NCI-H524 treated with DMSO at 0.1 percent for 48 hours (cell line): ENCODE measurements around the gene SNX8.
A peak's percentile ranks its signal among the peaks of the same experiment; 100 is the strongest.
"Not testable (repeated sequence)": the region's sequence is repeated elsewhere in the genome, so short reads cannot be mapped to it uniquely, and the experiment has no call there.

Experiments used
- DNase-seq: peaks from one replicate; lab custom pipeline; 2025; lab: John Stamatoyannopoulos, UW

Gene SNX8, protein sequence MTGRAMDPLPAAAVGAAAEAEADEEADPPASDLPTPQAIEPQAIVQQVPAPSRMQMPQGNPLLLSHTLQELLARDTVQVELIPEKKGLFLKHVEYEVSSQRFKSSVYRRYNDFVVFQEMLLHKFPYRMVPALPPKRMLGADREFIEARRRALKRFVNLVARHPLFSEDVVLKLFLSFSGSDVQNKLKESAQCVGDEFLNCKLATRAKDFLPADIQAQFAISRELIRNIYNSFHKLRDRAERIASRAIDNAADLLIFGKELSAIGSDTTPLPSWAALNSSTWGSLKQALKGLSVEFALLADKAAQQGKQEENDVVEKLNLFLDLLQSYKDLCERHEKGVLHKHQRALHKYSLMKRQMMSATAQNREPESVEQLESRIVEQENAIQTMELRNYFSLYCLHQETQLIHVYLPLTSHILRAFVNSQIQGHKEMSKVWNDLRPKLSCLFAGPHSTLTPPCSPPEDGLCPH

DNA sequence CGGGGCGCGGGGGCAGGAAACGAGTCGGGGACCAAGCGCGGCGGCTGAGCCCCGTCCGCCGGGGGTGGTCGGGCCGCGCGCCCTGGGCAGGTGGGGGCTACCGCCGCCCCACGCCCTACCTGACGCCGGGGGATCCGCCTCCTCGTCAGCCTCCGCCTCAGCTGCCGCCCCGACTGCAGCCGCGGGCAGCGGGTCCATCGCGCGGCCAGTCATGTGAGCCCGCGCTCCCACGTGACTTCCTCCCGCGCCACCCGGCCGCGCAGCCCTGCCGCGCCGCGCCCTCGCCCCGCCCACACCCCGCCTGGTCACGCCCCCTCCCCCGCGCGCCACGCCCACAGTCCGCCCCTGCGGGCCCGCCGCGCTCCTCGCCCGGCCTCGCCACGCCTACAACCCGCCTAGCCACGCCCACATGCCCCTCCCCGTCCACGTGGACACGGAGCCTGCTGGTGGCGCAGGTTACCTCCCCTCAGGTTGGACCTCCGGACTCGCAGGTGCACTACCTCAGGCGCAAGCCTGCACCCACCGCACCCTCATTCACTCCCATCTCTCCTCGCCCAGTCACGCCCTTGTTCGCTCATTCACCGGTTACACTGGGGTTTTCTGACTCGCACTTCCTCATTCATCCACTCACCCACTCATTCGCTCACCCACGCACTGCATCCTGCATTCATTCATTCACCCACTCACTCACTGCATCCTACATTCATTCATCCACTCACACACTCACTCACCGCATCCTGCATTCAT lies at the start of gene SNX8:
Gene SNX8 (minus strand): TSS at position 233 of the 747 bp plus-strand sequence. CDS start 20 bp downstream, at position 213.
- DNase-seq, result no peak

DNA sequence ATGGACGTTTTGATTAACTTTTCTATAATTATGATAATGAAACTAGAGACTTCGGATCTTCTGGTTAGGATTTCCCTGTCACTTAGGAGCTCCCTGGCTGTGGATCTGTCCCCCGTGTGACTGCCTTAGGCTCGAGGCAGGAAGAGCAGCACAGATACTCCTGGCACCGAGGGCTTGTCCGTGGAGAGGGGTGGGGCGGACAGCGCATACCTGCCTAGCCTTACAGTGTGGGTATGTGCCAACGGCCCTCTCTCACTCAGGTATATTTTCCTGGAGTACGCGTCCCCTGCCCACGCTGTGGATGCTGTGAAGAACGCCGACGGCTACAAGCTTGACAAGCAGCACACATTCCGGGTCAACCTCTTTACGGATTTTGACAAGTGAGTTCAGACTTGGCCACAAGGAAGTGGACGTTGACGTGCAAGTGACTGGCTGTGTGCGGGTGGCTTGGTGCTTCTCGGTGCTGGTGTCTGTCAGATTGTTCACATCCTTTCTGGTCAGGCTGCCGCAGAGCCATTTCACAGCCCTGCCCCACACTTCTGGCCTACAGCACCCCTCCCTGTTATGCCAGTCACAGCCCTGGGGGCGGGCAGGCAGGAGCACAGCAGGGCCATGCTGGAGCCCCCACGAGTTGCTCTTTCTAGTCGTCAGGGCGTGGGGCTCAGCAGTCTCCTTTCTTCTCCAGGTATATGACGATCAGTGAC lies 48.3 kb upstream of the SNX8 start:
- DNase-seq, result no peak

DNA sequence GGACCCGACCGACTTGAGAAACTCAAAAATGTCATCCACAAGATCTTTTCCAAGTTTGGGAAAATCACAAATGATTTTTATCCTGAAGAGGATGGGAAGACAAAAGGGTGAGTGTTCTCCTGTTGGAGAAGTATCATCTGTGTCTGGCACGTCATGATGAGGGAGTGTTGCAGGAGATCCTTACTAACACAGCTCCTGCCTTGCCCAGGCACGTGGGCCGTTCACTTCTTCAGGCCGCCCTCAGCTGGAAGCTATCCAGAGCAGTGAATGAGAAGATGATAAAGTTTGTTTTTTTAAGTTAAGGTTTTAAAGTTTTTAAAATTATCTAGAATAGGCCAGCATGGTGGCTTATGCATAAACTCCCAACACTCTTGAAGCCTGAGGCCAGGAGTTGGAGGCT lies 46.6 kb upstream of the SNX8 start:
- DNase-seq, result no peak

DNA sequence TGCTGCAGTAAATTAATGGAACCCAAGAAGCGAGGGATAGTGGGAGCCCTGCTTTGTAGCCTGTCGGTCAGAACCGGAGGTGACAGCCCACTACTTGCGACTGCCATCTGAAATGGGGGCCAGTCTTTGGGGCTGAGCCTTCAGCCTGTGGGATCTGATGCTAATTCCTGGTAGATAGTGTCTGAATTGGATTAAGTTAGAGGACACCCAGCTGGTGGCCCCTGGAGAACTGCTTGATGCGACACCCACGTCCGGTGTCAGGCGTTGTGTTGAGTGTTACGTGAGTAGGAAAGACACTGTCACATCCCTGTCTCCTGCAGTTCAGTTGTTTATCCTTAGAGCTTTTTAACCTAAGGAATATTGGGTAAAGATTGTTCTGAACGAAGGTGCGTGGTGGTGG lies 45.4 kb upstream of the SNX8 start:
- DNase-seq, result no peak

DNA sequence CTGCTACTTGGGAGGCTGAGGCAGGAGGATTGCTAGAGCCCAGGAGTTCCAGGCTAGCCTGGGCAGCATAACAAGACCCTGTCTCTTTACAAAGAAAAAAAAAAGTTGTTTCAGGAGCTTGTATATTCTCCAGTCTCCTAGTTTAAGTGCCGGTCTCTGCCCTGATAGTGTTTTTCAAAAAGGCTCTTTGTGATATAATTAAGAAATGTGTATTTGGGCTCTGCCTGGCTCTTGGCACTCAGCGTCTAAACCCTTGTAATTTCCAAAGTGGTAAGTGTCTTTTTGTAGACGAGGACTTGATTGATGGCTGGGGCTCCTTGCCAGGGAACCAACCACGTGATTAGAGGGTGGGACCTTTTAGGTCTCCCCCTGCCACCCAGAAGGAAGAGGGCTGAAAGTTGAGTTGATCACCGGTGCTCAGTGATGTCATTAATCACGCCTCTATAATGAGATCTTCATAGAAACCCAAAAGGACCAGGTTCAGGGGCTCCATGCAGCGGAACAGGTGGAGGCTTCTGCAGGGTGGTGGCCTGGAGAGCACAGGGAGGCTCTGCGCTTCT lies 44.8 kb upstream of the SNX8 start:
- DNase-seq, result no peak

DNA sequence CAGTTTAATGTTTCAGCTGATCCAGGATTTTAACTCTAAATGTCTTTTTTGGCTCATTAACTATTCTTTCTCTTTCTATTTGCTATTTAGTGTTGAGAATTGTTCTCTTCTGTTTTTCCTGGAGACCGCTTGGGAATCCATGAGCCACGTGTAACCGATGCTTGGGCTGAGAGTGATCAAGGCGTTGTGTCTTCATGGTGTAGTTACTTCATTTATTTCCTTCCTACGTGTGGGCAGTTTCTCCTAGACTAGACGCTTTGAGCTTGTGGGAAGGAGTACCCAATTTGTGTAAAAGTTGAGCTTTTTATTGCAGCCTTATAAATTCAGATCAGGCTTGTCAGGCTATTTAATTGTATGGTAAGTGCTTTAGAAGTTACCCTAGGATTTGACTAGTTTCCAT lies 43.3 kb upstream of the SNX8 start:
- no peak for DNase-seq

DNA sequence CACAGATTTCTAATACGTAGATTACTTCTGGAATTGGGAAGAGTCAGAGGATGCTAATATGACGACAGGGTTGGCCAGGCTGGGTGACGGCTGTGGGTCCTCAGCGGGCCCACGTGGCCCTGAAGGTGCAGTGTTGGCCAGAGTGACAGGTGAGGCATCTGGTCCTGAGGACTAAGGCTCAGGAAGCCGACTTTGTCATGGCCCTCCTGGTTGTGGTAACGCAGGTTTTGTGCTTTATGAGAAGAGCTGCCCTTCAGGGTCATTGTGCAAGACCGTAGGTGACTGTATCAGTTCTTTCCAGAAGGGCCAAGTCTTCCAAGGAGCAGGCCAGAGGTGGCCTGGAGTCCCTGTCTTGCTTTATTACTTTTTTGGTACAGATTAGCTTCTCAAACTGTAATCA lies 42.9 kb upstream of the SNX8 start:
- no peak for DNase-seq

DNA sequence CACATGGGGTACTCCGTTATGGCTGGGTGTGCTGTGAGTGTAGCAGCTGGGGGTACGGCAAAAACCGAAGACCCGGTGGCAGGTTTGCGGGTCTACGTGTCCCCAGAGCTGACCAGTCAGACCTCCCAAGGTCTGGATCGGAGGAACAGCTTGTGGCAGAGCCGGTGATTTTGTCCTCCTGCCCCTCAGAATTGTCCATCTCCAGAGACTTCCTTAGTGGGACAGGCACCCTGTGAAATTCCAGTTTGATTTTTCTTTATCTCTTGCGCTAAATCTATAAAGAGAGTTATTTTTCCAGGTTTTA lies 41.4 kb upstream of the SNX8 start:
- no peak for DNase-seq

DNA sequence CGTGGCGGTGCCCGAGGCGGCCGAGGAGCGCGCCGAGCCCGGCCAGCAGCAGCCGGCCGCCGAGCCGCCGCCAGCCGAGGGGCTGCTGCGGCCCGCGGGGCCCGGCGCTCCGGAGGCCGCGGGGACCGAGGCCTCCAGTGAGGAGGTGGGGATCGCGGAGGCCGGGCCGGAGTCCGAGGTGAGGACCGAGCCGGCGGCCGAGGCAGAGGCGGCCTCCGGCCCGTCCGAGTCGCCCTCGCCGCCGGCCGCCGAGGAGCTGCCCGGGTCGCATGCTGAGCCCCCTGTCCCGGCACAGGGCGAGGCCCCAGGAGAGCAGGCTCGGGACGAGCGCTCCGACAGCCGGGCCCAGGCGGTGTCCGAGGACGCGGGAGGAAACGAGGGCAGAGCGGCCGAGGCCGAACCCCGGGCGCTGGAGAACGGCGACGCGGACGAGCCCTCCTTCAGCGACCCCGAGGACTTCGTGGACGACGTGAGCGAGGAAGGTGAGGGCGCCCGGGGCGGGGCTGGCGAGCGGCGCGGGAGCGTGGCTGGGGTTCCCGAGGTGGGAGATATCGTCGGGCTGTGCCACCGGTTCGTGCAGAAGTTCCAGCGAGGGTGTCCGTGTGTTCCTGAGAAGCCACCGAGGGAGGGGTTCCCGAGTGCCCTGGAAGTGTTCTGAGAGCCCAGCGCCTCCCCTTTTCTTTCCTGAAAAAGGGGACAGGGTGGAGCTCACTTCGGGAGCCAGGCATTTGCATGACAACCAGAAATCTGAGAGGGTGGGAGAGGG lies 40.9 kb upstream of the SNX8 start:
- DNase-seq, result no peak

DNA sequence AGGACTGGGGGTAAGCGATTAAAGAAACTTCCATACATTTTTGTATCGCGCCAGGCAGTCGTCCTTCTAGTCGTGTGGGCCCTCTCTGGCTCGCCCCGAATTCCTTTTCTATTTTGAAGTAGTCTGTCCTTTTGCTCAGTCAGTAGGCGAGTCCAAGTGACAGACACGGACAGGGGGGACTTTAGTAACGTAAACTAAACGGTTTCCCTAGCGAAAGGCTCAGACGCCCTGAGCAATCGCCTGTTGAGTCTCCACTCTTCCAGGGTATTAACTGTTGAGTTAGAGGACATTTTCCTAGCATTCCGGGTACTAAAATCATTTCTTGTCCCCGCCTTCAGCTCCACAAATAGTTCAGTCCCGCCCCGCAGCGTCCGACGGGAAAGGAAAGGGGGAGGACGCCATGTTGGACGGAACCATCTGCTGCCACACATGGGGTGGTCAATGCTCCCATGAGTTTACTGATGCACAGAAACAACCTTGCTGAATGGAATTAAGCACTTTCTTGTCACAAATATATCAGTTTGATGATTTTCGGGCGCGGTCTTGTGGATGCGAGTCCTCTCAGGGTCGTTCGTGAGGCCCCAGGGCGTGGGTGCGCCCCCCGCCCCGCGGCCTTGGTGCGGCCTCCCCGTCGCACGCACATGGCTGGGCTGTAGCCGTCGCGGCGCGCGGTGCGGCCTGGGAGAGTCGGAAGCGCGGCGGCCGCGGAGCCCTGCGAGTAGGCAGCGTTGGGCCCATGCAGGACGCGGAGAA lies 40.1 kb upstream of the SNX8 start, which contains the start of gene EIF3B:
Gene EIF3B (plus strand): TSS at position 642 of the 753 bp plus-strand sequence. CDS start 95 bp downstream, at position 737.
- DNase-seq, result peak; percentile 56

DNA sequence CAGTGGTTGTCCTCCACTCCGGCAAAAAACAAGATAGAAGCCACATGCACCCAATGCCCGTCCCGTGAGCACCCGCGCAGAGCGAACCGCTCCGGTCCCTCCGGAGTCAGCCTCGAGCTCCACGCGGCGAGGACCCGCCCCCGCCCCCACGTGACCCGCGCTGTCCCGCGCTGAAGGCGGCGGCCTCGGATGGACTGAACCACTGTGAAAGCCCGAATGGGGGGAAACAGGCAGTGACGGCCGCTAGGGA lies 39.6 kb upstream of the SNX8 start:
- DNase-seq, result peak; percentile 56

DNA sequence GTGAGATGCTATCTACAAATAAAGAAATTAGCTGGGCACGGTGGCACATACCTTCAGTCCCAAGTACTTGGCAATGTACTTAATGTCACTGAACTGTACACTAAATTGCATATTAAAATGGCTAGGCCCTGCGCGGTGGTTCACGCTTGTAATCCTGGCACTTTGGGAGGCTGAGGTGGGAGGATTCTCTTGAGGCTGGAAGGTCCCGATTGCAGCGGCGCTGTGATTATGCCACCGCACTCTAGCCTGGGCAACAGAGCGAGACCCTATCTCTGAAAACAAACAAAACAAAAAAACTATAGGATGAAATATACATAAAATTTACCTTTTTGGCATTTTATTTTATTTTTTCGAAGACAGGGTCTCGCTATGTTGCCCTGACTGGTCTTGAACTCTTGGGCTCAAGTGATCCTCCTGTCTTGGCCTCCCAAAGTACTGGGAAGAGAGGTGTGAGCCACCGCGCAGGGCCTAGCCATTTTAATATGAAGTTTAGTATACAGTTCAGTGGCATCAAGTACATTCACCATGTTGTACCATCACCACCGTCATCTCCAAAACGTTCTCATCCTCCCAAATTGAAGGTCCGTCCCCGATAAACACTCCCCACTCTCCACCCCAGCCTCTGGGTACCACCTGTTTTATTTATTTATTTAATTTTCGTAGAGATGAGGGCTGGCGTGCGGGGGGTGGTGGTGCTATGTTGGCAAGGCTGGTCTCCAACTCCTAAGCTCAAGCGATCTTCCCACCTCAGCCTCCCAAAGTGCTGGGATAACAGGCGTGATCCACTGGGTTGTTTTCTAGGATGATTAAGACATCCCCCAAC lies 39.1 kb upstream of the SNX8 start:
- DNase-seq, result no peak

DNA sequence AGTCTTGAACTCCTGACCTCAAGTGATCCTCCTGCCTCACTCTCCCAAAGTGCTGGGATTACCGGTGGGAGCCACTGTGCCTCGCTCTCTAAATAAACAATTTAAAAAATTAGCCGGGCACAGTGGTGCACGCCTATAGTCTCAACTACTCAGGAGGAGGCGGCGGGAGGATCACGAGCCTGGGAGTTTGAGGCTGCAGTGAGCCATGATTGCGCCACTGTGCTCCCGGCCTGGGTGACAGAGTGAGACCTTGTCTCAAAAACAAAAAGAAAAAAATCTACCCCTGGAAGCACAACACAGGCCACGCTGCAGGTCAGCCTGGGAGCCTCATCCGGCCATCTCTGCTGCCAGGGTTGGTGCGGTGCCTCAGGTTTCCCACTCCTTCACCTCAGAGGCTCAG lies 36.6 kb upstream of the SNX8 start:
- DNase-seq, result no peak

DNA sequence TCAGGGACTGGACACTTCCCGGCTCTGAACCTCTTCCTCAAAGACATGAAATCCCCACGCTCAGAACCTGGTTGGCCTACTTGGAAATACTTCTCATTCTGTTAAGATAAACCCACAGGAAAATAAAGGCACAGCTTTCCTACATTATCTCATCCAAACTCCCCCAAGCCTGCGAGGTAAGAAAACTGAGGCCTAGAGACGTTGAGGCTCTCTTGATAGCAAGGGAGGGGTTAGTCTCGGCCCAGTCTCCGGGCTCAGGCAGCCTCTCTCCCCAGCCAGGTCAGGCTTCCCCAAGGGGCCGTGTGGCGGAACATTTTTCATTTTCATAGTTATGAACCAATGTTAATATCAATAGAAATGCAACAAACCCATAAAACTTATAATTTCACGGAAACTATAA lies 35.8 kb upstream of the SNX8 start:
- DNase-seq, result no peak

DNA sequence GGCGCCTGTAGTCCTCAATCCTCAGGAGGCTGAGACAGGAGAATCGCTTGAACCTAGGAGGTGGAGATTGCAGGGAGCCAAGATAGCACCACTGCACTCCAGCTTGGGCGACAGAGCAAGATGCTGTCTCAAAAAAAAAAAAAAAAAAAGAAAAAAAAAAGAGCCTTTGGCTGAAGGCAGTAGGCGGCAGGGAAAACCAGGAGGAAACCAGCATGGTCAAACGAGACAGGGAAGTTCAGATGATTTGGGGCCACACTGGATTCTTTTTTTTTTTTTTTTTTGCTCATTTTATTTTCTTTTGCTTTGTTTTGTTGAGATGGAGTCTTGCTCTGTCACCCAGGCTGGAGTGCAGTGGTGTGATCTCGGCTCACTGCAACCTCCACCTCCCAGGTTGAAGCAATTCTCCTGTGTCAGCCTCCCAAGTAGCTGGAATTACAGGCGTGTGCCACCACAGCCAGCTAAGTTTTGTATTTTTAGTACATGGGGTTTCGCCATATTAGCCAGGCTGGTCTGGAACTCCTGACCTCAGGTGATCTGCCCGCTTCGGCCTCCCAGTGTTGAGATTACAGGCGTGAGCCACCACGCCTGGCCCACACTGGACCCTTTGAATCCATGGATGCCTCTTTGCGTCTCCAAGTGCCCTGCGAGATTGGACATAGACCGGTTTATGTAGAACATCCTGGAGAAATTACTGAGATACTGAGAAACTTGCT lies 33.3 kb upstream of the SNX8 start:
- not testable (repeated sequence) for DNase-seq

DNA sequence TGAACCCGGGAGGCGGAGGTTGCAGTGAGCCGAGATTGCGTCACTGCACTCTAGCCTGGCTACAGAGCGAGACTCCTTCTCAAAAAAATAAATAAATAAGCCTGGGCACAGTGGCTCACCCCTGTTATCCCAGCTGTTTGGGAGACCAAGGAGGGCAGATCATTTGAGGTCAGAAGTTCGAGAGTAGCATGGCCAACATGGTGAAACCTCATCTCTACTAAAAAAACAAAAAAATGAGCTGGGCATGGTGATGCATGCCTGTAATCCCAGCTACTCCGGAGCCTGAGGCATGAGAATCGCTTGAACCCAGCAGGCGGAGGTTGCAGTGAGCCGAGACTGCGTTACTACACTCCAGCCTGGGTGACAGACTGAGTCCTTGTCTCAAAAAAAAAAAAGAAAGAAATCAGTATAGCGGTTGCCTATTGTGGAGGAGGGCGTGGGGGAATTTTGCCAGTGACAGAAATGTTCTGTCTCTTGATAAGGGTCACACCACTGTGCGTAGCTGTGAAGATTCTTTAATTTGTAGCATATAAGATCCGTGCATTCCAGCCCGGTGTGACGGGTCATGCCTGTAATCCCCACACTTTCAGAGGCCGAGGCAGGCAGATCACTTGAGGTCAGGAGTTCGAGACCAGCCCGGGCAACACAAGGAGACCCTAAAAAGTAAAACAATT lies 22.5 kb upstream of the SNX8 start:
- DNase-seq, result no peak

DNA sequence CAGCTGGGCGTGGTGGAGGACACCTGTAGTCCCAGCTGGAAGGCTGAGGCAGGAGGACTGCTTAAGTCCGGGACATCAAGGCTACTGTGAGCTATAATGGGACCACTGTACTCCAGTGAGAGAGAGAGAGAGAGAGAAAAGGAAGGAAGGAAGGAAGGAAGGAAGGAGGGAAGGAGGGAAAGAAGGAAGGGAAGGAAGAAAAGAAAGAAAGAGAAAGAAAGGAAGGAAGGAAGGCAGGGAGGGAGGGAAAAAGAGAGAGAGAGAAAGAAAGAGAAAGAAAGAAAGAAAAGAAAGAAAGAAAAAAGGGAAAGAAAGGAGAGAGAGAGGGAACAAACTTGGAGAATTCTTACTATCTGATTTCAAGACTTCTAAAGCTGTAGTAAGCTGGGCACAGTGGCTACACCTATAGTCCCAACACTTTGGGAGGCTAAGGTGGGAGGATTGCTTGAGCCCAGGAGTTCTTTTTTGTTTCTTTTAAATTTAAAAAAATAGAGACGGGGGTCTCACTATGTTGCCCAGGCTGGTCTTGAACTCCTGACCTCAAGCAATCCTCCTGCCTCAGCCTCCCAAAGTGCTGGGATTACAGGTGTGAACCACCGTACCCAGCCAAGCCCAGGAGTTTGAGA lies 18.5 kb upstream of the SNX8 start:
- DNase-seq, result not testable (repeated sequence)

DNA sequence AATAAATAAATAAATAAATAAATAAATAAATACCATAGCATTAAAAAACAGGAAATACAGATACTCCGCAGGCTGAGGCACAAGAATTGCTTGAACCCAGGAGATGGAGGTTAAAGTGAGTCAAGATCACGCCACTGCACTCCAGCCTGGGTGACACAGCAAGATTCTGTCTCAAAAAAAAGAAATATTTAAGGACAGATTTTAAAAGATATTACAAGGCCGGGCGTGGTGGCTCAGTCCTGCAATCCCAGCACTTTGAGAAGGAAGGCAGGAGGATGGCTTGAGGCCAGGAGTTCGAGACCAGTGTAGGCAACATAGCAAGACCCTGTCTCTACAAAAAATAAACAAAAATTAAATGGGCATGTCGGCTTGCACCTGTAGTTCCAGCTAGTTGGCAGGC lies 17.5 kb upstream of the SNX8 start:
- no peak for DNase-seq

DNA sequence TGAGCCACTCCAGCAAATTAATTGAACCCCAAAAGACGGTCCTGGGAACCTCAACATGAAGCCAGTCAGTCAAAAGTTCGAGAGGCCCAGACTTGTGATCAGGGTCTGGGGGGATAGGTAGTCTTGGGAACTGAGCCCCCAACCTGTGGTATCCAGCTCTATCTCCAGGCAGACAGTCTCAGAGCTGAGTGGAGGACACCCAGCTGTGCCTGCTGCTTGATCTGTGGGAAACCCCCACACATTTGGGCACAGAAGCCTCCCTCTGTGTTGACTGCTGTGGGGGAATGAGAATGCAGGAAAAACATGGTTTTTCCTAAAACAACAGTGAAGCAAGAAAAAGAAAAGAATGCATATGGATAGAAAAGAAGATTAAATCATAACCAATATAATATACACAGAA lies 16.3 kb upstream of the SNX8 start:
- no peak for DNase-seq
